Mucosa of descending colon (tissue), 3 donors: Measurements from ENCODE around the gene RAB10. TPM values are rescaled to one million over a fixed set of nuclear protein-coding genes. Genes with fewer than 3 reads are reported as not detected.
"Not testable (repeated sequence)": the region's sequence is repeated elsewhere in the genome, so short reads cannot be mapped to it uniquely, and the experiment has no call there.

Experiments used
- ATAC-seq: fragments of 200-7000 bp; cut with Tn5 transposase; one replicate; pipeline ENCODE4 v1.9.1; 2020; ENCODE audit warnings: mild to moderate bottlenecking, moderate library complexity
- DNase-seq, 3 donors: peaks; one replicate each; pipeline ENCODE4 v3.0.0-alpha.2; 2020
- H3K36me3 ChIP-seq: fragments of 200-600 bp; one replicate; pipeline ENCODE4 v1.8.0; 2021; ENCODE audit warnings: low read depth, mild to moderate bottlenecking
- H3K4me1 ChIP-seq: fragments of 200-600 bp; one replicate; pipeline ENCODE4 v1.8.0; 2021; ENCODE audit warnings: low read depth, mild to moderate bottlenecking
- H3K4me3 ChIP-seq: fragments of 200-600 bp; one replicate; pipeline ENCODE4 v1.8.0; 2021; ENCODE audit warnings: mild to moderate bottlenecking
- H3K9me3 ChIP-seq: fragments of 200-600 bp; one replicate; pipeline ENCODE4 v1.8.0; 2021; ENCODE audit warnings: mild to moderate bottlenecking
- intact Hi-C, 2 donors: fragments of 100-400 bp; cut with DNase I in 1 of 2; cut with micrococcal nuclease in 1 of 2; formaldehyde crosslinking; loops; one replicate each; pipeline versions ENCODE4 v1.11.0 to v1.11.1; 2022; cut with DNase I, micrococcal nuclease
- total RNA-seq, 3 donors: library from RNA; stranded (reverse); fragmentation: NEBNext Ultra II Directional in 2 of 3; extraction: Animal tissue kit (Norgen Biotek cat#: 25700) in 2 of 3; gene quantifications; one replicate each; pipeline versions ENCODE4 v1.2.1 to v1.2.4, GENCODE V29; 2021 to 2023
- TF ChIP-seq, protein P1 (sequence below): fragments of 200-600 bp; IDR thresholded peaks from one replicate; pipeline ENCODE4 v1.8.0; 2022; ENCODE audit warnings: antibody characterized with exemption, mild to moderate bottlenecking
- donor health status: DM: no; HTN: no; CAD: no; lungs with moderate emphysema.
- donor health status: DM: no; HTN: no; CAD: no.
- donor health status: DM: no; HTN: yes; CAD: no.

RAB10 gene
- total RNA-seq, 3 donors from 2014 or later: 129 to 166 (median 162) TPM

DNA sequence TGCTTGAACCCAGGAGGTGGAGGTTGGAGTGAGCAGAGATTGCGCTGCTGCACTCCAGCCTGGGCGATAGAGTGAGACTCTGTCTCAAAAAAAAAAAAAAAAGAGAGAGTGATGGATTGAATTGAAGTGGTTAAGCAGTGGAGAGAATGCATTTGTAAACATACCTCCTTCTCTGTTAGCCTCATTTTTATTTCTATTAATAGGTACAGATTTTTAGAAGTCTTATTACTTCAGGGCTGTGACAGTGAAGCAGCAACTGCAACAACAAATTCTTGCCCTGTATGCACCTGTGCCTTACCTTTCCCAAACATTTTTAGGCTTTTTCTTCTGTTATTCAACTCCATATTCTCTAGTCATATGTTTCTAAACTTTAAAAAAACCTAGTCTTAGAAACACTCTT, 55.5 kb downstream of the RAB10 start:
- H3K4me3 ChIP-seq: no peak overlapping the region
- DNase-seq: no peak
- H3K4me1 ChIP-seq: no peaks in the 10 kb centered on the region
- H3K9me3 ChIP-seq: no peaks in the 10 kb centered on the region
- ATAC-seq: no peak
- intact Hi-C loops: no loop called here
- TF ChIP-seq, protein P1, sequence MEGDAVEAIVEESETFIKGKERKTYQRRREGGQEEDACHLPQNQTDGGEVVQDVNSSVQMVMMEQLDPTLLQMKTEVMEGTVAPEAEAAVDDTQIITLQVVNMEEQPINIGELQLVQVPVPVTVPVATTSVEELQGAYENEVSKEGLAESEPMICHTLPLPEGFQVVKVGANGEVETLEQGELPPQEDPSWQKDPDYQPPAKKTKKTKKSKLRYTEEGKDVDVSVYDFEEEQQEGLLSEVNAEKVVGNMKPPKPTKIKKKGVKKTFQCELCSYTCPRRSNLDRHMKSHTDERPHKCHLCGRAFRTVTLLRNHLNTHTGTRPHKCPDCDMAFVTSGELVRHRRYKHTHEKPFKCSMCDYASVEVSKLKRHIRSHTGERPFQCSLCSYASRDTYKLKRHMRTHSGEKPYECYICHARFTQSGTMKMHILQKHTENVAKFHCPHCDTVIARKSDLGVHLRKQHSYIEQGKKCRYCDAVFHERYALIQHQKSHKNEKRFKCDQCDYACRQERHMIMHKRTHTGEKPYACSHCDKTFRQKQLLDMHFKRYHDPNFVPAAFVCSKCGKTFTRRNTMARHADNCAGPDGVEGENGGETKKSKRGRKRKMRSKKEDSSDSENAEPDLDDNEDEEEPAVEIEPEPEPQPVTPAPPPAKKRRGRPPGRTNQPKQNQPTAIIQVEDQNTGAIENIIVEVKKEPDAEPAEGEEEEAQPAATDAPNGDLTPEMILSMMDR: no peak
- H3K36me3 ChIP-seq: no peaks in the 10 kb centered on the region

DNA sequence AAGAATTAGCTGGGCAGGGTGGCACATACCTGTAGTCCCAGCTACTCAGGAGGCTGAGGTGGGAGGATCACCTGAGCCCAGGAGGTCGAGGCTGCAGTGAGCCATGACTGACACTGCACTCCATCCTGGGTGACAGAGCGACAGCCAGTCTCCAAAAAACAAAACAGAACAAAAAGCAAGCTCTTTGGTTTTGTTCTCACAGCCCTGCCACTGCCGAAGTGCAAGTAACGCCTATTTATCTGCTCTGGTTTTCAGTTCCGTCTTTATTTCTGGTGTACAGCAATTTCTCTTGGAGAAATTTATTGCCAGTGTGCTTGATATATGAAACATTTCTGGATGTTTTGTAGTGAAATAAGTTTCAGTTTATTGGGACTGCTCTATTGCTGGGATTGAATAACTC, 61.9 kb downstream of the RAB10 start:
- no peaks in the 10 kb centered on the region for H3K9me3 ChIP-seq
- no peak overlapping the region for H3K4me3 ChIP-seq
- DNase-seq: no peak
- no peaks in the 10 kb centered on the region for H3K4me1 ChIP-seq
- TF ChIP-seq, protein P1: no peak
- no peak for ATAC-seq
- H3K36me3 ChIP-seq: no peaks in the 10 kb centered on the region
- intact Hi-C loops: no loop called here

DNA sequence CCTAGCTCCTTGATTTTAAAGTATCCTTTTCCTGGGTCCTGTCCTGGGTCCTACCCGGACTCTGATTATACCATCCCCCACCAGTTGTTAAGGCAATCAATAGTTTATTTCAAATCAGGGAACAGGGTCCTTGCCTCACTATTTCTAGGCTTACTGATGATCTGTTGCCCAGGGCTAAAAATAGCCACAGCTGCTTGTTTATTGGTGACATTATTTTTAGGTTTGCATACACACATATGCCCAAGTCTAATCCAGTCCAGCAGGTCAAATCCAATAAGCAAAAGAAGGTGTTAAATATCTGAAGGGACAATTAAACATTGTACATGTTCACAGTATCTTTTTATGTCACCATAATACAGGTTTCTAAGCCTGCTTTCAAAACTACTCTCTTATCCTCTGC, 66.0 kb downstream of the RAB10 start:
- Histone ChIP-seq H3K4me3 (no peak overlapping the region), H3K36me3 (no peaks in the 10 kb centered on the region), H3K9me3 (no peaks in the 10 kb centered on the region), H3K4me1 (no peaks in the 10 kb centered on the region)
- intact Hi-C loops: no loop called here
- TF ChIP-seq, protein P1: no peak
- ATAC-seq (no peak), DNase-seq (no peak)

DNA sequence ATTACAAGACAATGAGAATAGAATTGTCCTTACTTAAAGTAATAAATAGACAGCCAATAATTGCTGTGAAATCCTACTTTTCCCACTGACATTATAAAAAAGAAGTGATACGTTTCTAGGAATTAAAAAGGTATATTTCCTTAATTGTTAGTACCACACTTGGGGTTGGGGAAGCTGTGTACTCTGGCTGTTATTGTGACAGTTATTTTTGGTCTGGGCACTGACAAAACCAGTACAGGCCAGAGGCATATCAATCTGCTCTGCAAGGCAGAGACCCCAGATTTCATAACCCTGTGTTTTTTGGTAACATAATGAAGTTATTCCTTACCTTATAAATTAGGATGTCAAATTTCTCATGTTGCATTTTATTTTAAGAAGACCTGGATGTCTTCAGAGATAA, 66.5 kb downstream of the RAB10 start:
- intact Hi-C loops: no loop called here
- ATAC-seq (no peak), DNase-seq (no peak)
- H3K4me3 ChIP-seq: no peak overlapping the region
- no peaks in the 10 kb centered on the region for H3K9me3 ChIP-seq
- H3K4me1 ChIP-seq: no peaks in the 10 kb centered on the region
- no peaks in the 10 kb centered on the region for H3K36me3 ChIP-seq
- TF ChIP-seq, protein P1: no peak

DNA sequence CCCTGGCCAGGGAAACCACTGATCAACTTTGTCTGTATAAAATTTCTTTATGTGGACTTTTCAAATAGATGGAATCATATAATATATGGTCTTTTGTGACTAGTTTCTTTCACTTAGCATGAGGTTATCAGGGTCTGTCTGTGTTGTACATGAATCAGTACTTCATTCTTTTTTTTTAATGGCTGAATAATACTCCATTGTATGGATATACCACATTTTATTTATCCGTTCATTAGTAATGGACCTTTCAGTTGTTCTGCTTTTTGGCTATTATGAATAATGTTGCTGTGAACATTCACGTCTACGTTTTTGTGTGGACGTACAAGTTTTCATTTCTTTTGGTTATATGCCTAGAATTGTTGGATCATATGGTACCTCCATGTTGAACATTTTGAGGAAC, 69.9 kb downstream of the RAB10 start:
- ATAC-seq (no peak), DNase-seq (no peak)
- H3K4me1 ChIP-seq: no peaks in the 10 kb centered on the region
- intact Hi-C loops: no loop called here
- TF ChIP-seq, protein P1: no peak
- no peak overlapping the region for H3K4me3 ChIP-seq
- no peaks in the 10 kb centered on the region for H3K36me3 ChIP-seq
- H3K9me3 ChIP-seq: no peaks in the 10 kb centered on the region

DNA sequence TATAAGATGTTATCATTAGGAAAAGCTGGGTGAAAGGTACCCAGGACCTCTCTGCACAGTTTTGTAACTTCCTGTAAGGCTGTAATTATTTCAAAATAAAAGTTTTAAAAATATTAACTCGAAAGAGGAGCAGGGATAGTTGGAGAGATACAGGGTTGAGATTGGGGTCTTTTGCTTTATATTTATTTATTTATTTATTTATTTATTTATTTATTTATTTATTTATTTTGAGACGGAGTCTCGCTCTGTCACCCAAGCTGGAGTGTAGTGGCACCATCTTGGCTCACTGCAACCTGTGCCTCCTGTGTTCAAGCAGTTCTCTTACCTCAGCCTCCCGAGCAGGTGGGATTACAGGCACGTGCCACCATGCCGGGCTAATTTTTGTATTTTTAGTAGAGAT, 74.8 kb downstream of the RAB10 start:
- DNase-seq, H3K9me3 ChIP-seq, intact Hi-C loops, H3K36me3 ChIP-seq, H3K4me3 ChIP-seq, H3K4me1 ChIP-seq, ATAC-seq: not testable (repeated sequence)
